GM12875 (cell line): ENCODE data around the gene EIF3D.
A peak's percentile ranks its signal among the peaks of the same experiment; 100 is the strongest.

Experiments used
- H3K4me3 ChIP-seq: one replicate; pipeline ENCODE4 v1.5.1; 2011; ENCODE audit warnings: low read depth, low read length, control low read depth
- CTCF ChIP-seq: IDR thresholded peaks from 2 replicates; pipeline ENCODE4 v1.5.1; 2011; ENCODE audit warnings: low read depth, mild to moderate bottlenecking, control low read depth, inconsistent platforms, low read length, moderate library complexity, borderline replicate concordance; ENCODE audit not compliant: insufficient read depth

EIF3D gene

GRCh38 chr22:36552289-36552688 is 23.3 kb upstream of the EIF3D start:
- no peak overlapping the region for H3K4me3 ChIP-seq
- no peak for TF ChIP-seq CTCF

DNA sequence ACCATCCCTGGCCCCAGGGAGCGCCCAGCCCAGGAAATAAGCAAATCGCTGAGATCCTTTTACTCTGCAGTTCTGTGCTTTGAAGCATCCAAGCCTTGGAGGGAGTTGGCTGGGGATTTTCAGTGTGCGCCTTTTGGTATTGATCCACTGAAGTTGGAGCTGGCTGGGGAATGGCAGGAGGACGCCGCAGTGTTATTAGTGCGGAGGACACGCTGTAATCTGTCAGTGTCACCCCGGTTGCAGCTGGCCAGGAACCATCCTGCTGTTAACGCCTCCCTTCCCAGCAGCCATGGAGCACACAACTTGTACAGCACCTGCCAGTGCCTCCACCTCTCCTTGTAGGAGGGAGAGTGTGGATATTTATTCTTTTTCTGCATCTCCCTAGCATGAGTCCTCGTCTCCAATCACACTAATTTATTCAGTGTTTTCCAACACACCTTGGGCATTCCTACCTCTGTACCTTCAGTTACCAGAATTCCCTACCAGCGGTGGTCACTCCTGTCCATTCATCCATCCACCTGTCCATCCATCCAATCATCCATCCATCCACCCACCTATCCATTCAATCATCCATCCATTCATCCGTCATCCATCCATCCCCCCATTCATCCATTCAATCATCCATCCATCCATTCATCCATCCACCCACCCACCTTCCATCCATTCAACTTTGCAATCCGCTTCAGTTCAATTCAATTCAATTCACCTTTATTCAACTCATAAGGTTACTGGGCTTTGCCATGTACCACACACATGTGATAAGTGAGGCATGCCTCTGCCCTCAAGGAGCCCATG is 21.9 kb upstream of the EIF3D start:
- TF ChIP-seq CTCF, result no peak
- no peak overlapping the region for H3K4me3 ChIP-seq

- TF ChIP-seq CTCF, result no peak
- H3K4me3 ChIP-seq, result no peak overlapping the region
Measured at GRCh38 chr22:36549033-36549432, 20.1 kb upstream of the EIF3D start.

GRCh38 chr22:36548606-36549005 is 19.6 kb upstream of the EIF3D start:
- no peak for TF ChIP-seq CTCF
- H3K4me3 ChIP-seq, result no peak overlapping the region

DNA sequence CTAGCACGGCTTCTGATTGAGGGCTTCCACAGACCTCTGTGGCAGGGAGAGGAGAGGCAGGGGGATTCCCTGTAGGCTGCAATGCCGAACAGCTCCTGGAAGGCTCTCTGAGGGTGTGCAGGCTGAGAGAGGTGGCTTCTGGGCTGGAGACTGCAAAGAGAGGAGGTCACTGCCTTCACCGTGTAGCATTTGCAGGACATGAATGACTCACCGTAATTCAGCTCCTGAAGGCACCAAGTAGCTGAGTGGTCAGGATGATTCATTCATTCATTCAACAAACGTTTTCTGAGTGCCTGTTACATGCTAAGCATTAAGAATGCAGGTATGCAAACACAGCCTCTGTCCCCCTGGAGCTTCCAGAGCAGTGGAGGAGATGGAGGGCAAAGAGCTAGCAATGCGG is 18.0 kb upstream of the EIF3D start:
- no peak for TF ChIP-seq CTCF
- H3K4me3 ChIP-seq, result no peak overlapping the region

GRCh38 chr22:36546092-36546804 is 17.3 kb upstream of the EIF3D start:
- TF ChIP-seq CTCF, result peak; percentile 52; the same call in 1 of the 2 replicates
- no peak overlapping the region for H3K4me3 ChIP-seq
